Right kidney (tissue), 1 donor: ENCODE measurements around the gene CLASP1.
A peak's percentile ranks its signal among the peaks of the same experiment; 100 is the strongest.
"Not testable (repeated sequence)": the region's sequence is repeated elsewhere in the genome, so short reads cannot be mapped to it uniquely, and the experiment has no call there.

ENCODE experiments used
- DNase-seq: peaks from one replicate; pipeline ENCODE4 v3.0.0-alpha.2; 2016

The CLASP1 gene

GRCh38 chr2:121579309-121579708 lies 70.0 kb downstream of the CLASP1 start:
- no peak for DNase-seq

- no peak for DNase-seq
Observed at GRCh38 chr2:121577381-121577780, 71.9 kb downstream of the CLASP1 start.

- DNase-seq: no peak
Observed at GRCh38 chr2:121576263-121576662, 73.0 kb downstream of the CLASP1 start.

GRCh38 chr2:121575800-121576199 lies 73.5 kb downstream of the CLASP1 start:
- no peak for DNase-seq

- no peak for DNase-seq
Observed at GRCh38 chr2:121570667-121571055, 78.6 kb downstream of the CLASP1 start.

GRCh38 chr2:121570036-121570666 lies 79.1 kb downstream of the CLASP1 start:
- no peak for DNase-seq

- no peak for DNase-seq
Observed at GRCh38 chr2:121567957-121568409, 81.3 kb downstream of the CLASP1 start.

- no peak for DNase-seq
Observed at GRCh38 chr2:121567452-121567851, 81.8 kb downstream of the CLASP1 start.

GRCh38 chr2:121565389-121566250 lies 83.6 kb downstream of the CLASP1 start:
- no peak for DNase-seq

GRCh38 chr2:121564905-121565304 lies 84.4 kb downstream of the CLASP1 start:
- DNase-seq: no peak

GRCh38 chr2:121563754-121564153 lies 85.5 kb downstream of the CLASP1 start:
- DNase-seq: not testable (repeated sequence)

- no peak for DNase-seq
Observed at GRCh38 chr2:121562269-121563176, 86.7 kb downstream of the CLASP1 start.

GRCh38 chr2:121561617-121562268 lies 87.5 kb downstream of the CLASP1 start:
- DNase-seq: no peak

GRCh38 chr2:121558329-121558728 lies 90.9 kb downstream of the CLASP1 start:
- no peak for DNase-seq

GRCh38 chr2:121555008-121555407 lies 94.3 kb downstream of the CLASP1 start:
- DNase-seq: peak; percentile 30

- DNase-seq: not testable (repeated sequence)
Observed at GRCh38 chr2:121552477-121553180, 96.6 kb downstream of the CLASP1 start.

- DNase-seq: no peak
Observed at GRCh38 chr2:121550669-121551068, 98.6 kb downstream of the CLASP1 start.

- no peak for DNase-seq
Observed at GRCh38 chr2:121547646-121548045, 101.6 kb downstream of the CLASP1 start.

GRCh38 chr2:121545913-121546312 lies 103.3 kb downstream of the CLASP1 start:
- DNase-seq: no peak

GRCh38 chr2:121545257-121545656 lies 104.0 kb downstream of the CLASP1 start:
- no peak for DNase-seq

- DNase-seq: no peak
Observed at GRCh38 chr2:121541495-121541894, 107.8 kb downstream of the CLASP1 start.
